Naive thymus-derived CD4-positive, alpha-beta T cell (primary cell): ENCODE results near the gene FHL2. TPM values are rescaled to one million over a fixed set of nuclear protein-coding genes. Genes with fewer than 3 reads are reported as not detected.

Experiments used
- ATAC-seq: fragments of 150-1000 bp; cut with Tn5 transposase; 2 replicates; pipeline ENCODE4 v1.10.0; 2021; ENCODE audit warnings: mild to moderate bottlenecking, moderate library complexity
- CTCF ChIA-PET: fragments of 350-600 bp; sonication (Branson Sonifier 250); formaldehyde crosslinking; loops from one replicate; lab custom pipeline; 2021; ENCODE audit warnings: antibody characterized with exemption; lab: Charles Lee
- POLR2A ChIA-PET: fragments of 350-600 bp; sonication (Branson Sonifier 250); formaldehyde crosslinking; loops from one replicate; lab custom pipeline; 2021; ENCODE audit warnings: antibody characterized with exemption, inconsistent platforms; lab: Charles Lee
- DNase-seq, 9 donors: peaks; one replicate each; pipeline versions ENCODE4 v3.0.0 to v3.0.0-alpha.2; 2020 to 2022; ENCODE audit warnings: mixed read lengths in 1 of 9
- H3K27ac ChIP-seq: one replicate; pipeline ENCODE4 v1.7.0; 2013; ENCODE audit warnings: mild to moderate bottlenecking, low read depth, low read length, moderate library complexity
- H3K27me3 ChIP-seq, 2 donors: one replicate each; pipeline ENCODE4 v1.7.0; 2013; ENCODE audit warnings: low read length in 2 of 2, mild to moderate bottlenecking in 2 of 2, moderate library complexity in 2 of 2; ENCODE audit not compliant: control insufficient read depth in 2 of 2, insufficient read depth in 2 of 2
- H3K36me3 ChIP-seq, 3 experiments: 1 replicate in 2 of 3; 2 replicates in 1 of 3; pipeline ENCODE4 v1.7.0; 2013; ENCODE audit warnings: low read length in 3 of 3, mild to moderate bottlenecking in 3 of 3, moderate library complexity in 1 of 3; ENCODE audit not compliant: insufficient read depth in 3 of 3, control insufficient read depth in 2 of 3
- H3K4me1 ChIP-seq, 2 donors: one replicate each; pipeline ENCODE4 v1.7.0; 2013; ENCODE audit warnings: low read length in 2 of 2, mild to moderate bottlenecking in 2 of 2, moderate library complexity in 1 of 2; ENCODE audit not compliant: control insufficient read depth in 2 of 2, insufficient read depth in 2 of 2
- H3K4me3 ChIP-seq: 2 replicates; pipeline ENCODE4 v1.7.0; 2013; ENCODE audit warnings: mild to moderate bottlenecking, low read length
- H3K9me3 ChIP-seq, 3 experiments: 1 replicate in 2 of 3; 2 replicates in 1 of 3; pipeline ENCODE4 v1.7.0; 2013; ENCODE audit warnings: low read length in 3 of 3; ENCODE audit not compliant: control insufficient read depth in 2 of 3
- H3K27ac Mint-ChIP-seq, 9 donors: one replicate each; pipeline ENCODE4 v1.8.0; 2020 to 2022; ENCODE audit warnings: mixed read lengths in 9 of 9, mild to moderate bottlenecking in 8 of 9, moderate library complexity in 5 of 9, inconsistent platforms in 2 of 9
- H3K27me3 Mint-ChIP-seq, 5 donors: one replicate each; pipeline ENCODE4 v1.8.0; 2021 to 2022; ENCODE audit warnings: mixed read lengths in 5 of 5, mild to moderate bottlenecking in 1 of 5
- H3K36me3 Mint-ChIP-seq, 5 donors: one replicate each; pipeline ENCODE4 v1.8.0; 2020 to 2022; ENCODE audit warnings: mixed read lengths in 5 of 5, mild to moderate bottlenecking in 3 of 5, inconsistent platforms in 1 of 5
- H3K4me1 Mint-ChIP-seq, 7 donors: one replicate each; pipeline ENCODE4 v1.8.0; 2020 to 2022; ENCODE audit warnings: mixed read lengths in 7 of 7, mild to moderate bottlenecking in 3 of 7, inconsistent platforms in 1 of 7
- H3K4me3 Mint-ChIP-seq, 10 donors: one replicate each; pipeline ENCODE4 v1.8.0; 2020 to 2022; ENCODE audit warnings: mild to moderate bottlenecking in 10 of 10, mixed read lengths in 10 of 10, moderate library complexity in 6 of 10, inconsistent platforms in 2 of 10
- H3K9me3 Mint-ChIP-seq, 11 donors: one replicate each; pipeline ENCODE4 v1.8.0; 2020 to 2022; ENCODE audit warnings: mixed read lengths in 11 of 11, mild to moderate bottlenecking in 4 of 11, inconsistent platforms in 1 of 11, moderate library complexity in 1 of 11
- intact Hi-C, 2 donors: fragments of 100-400 bp; cut with micrococcal nuclease; formaldehyde crosslinking; loops; one replicate each; pipeline ENCODE4 v1.15.1; 2023
- polyA plus RNA-seq, 2 donors: library from polyadenylated mRNA; unstranded; fragments of 300-500 nt; fragmentation: Illumina TruSeq; gene quantifications; one replicate each; pipeline ENCODE4 v1.2.3, GENCODE V29; 2021
- total RNA-seq, 6 experiments: library from RNA in 5 of 6; stranded (reverse) in 5 of 6; gene quantifications; 1 replicate in 5 of 6; 2 replicates in 1 of 6; pipeline ENCODE4 v1.2.3 and lab custom pipeline; 2021 to 2026

The FHL2 gene
- total and polyA plus RNA-seq, 7 experiments from 2014 or later, result 0.19 to 3.6 (median 0.67) TPM; not detected in 1

DNA sequence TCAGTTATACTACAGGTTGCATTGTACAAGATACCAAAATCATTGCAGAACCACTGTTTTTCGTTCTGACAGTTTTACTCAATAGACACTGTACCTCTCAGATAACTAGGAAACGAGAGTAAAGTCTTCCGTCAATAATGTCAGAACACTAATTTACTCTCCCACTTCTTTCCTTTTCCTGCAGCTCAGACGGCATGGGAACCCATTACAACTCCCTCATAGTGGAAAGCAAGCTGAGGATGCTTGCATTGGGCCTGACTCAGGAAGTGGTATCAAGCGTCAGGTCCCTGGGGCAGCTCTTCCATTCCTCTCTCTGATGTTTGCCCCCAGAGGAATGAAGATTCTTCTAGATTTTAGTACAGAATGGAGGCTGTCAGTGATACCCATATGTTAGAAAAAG, 23.9 kb upstream of the FHL2 start:
- intact Hi-C loops, result no loop called here
- no peak overlapping the region for H3K4me3 Mint-ChIP-seq
- no peak for DNase-seq
- peaks cover 17 to 22% (median 21%) of the 10 kb centered on the region in 7 donors for H3K4me1 Mint-ChIP-seq
- ChIA-PET POLR2A (no interaction called here), CTCF (no interaction called here)
- no peak overlapping the region for H3K27ac Mint-ChIP-seq
- peaks cover 0 to 9% (median 0%) of the 10 kb centered on the region in 3 experiments for H3K9me3 ChIP-seq
- ATAC-seq, result no peak
- H3K27me3 ChIP-seq, result no peaks in the 10 kb centered on the region
- no peaks in the 10 kb centered on the region for H3K36me3 ChIP-seq
- H3K4me1 ChIP-seq, result peaks cover 7 to 19% of the 10 kb centered on the region in 2 donors
- H3K4me3 ChIP-seq, result no peak overlapping the region
- no peak overlapping the region for H3K27ac ChIP-seq
- H3K9me3 Mint-ChIP-seq, result peaks cover 0 to 30% (median 11%) of the 10 kb centered on the region in 11 donors
- peaks cover 0 to 9% (median 4%) of the 10 kb centered on the region in 5 donors for H3K36me3 Mint-ChIP-seq
- peaks cover 2 to 31% (median 9%) of the 10 kb centered on the region in 5 donors for H3K27me3 Mint-ChIP-seq

DNA sequence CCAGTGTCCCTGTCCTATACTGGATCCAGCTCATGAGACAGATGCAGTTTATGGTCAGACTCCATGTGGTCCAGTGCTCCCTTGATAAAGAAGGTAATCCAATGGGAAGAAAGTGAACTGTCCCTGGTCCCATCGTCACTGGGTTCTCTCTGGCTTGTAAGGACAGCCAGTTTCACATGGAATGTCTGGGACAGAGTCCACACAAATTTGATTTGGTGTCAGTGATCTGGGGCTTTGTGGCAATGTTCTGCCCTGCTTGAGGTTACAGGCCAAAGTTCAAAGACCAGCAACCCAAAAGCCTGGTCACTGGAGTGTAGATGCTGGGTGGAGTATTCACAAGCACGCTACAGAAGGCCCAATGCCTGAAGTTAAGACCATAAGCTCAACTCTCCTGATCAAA, 22.2 kb upstream of the FHL2 start:
- peaks cover 8 to 34% (median 18%) of the 10 kb centered on the region in 5 donors for H3K27me3 Mint-ChIP-seq

DNA sequence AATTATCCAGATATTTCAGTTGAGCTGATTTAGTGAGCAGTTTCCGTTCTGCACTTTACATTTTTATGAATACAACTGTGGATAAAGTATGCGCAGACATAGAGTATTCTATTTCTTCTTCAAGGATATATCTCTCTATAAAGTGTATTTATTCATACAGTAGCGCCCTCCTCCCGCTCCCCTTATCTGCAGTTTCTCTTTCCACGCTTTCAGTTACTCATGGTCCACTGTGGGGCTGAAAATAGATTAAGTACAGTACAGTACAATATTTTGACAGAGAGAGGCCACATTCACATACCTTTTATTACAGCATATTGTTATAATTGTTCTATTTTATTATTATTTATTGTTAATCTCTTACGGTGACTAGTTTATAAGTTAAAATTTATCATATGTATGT, 19.7 kb upstream of the FHL2 start:
- no peaks in the 10 kb centered on the region for H3K36me3 ChIP-seq
- peaks cover 0 to 30% (median 10%) of the 10 kb centered on the region in 11 donors for H3K9me3 Mint-ChIP-seq
- no peak overlapping the region for H3K27ac ChIP-seq
- H3K4me1 ChIP-seq, result no peaks in the 10 kb centered on the region
- ChIA-PET CTCF (no interaction called here), POLR2A (no interaction called here)
- peaks cover 0 to 9% (median 0%) of the 10 kb centered on the region in 3 experiments for H3K9me3 ChIP-seq
- peaks cover 18 to 33% (median 21%) of the 10 kb centered on the region in 5 donors for H3K27me3 Mint-ChIP-seq
- intact Hi-C loops, result no loop called here
- peaks cover 1 to 12% (median 4%) of the 10 kb centered on the region in 5 donors for H3K36me3 Mint-ChIP-seq
- no peaks in the 10 kb centered on the region for H3K27me3 ChIP-seq
- H3K4me1 Mint-ChIP-seq, result peaks cover 0 to 11% (median 5%) of the 10 kb centered on the region in 7 donors
- no peak overlapping the region for H3K27ac Mint-ChIP-seq
- no peak overlapping the region for H3K4me3 Mint-ChIP-seq
- DNase-seq, result no peak
- ATAC-seq, result no peak
- no peak overlapping the region for H3K4me3 ChIP-seq

More for the DNA sequence above, 22.2 kb upstream of the FHL2 start:
- Histone ChIP-seq H3K4me1 (peaks cover 0 to 2% of the 10 kb centered on the region in 2 donors), H3K27ac (no peak overlapping the region), H3K4me3 (no peak overlapping the region), H3K36me3 (no peaks in the 10 kb centered on the region), H3K27me3 (no peaks in the 10 kb centered on the region), H3K9me3 (peaks cover 0 to 9% (median 0%) of the 10 kb centered on the region in 3 experiments)
- no peak for DNase-seq
- no peak for ATAC-seq
- Mint-ChIP-seq H3K4me1 (peaks cover 5 to 14% (median 9%) of the 10 kb centered on the region in 7 donors), H3K4me3 (no peak overlapping the region), H3K36me3 (peaks cover 0 to 9% (median 4%) of the 10 kb centered on the region in 5 donors), H3K27ac (no peak overlapping the region), H3K9me3 (peaks cover 0 to 30% (median 11%) of the 10 kb centered on the region in 11 donors)
- intact Hi-C loops, result no loop called here
- ChIA-PET POLR2A (no interaction called here), CTCF (no interaction called here)

DNA sequence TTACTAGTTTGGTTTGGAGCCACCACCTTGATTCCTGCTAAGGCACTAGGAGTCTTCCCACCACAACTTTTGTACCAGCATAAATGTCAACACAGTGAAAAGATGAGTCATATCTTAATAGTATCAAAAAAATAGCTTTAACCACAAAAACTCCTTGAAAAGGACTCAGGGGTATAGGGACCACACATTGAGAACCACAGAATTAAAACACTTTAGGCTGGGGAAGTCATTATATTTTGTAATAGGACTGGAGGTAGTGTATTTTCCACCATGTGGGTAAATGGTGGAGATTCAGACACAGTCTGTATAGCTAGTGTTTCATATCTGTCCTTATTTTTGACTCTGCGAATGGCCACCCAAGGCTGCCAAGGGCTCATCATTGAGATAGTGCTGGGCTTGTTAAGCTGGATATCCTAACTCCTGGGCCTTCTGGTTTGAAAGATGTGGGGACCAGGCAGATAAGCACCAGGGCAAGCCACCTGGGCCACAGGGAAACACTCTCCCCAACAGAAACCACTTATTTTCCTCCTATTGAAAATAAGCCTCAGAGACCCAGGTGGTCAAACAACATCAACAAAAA, 19.1 kb upstream of the FHL2 start:
- Histone ChIP-seq H3K27ac (no peak overlapping the region), H3K36me3 (no peaks in the 10 kb centered on the region), H3K4me1 (no peaks in the 10 kb centered on the region), H3K9me3 (peaks cover 0 to 9% (median 0%) of the 10 kb centered on the region in 3 experiments), H3K27me3 (no peaks in the 10 kb centered on the region), H3K4me3 (no peak overlapping the region)
- Mint-ChIP-seq H3K27ac (no peak overlapping the region), H3K4me1 (peaks cover 0 to 15% (median 8%) of the 10 kb centered on the region in 7 donors), H3K4me3 (no peak overlapping the region), H3K9me3 (peaks cover 0 to 30% (median 10%) of the 10 kb centered on the region in 11 donors), H3K27me3 (peaks cover 14 to 34% (median 21%) of the 10 kb centered on the region in 5 donors), H3K36me3 (peaks cover 1 to 10% (median 4%) of the 10 kb centered on the region in 5 donors)
- DNase-seq (no peak), ATAC-seq (no peak)
- ChIA-PET POLR2A (no interaction called here), CTCF (no interaction called here)
- intact Hi-C loops, result no loop called here

DNA sequence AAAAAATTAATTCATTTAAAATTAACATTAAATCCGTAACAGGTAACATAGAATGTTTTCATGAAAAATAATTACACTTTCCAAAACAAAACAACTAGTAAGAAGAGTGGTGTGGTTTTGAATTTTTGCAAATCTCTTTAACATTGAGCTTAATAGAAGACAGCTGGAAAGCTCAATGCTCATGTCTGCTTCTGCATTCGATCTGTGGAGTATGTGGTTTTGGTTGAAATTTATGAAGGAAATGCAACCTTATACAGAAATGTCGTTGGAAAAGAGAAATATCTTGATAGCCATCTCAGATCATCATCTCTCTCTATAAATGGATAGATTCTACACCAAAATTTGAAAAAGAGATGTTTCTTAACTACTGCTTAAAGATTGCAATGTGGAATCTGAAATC, 17.3 kb upstream of the FHL2 start:
- ChIA-PET CTCF (no interaction called here), POLR2A (interaction anchor here (0.7 kb wide), 1 partner anchor 76 kb away, joined by 3 read pairs; no protein-coding TSS in a partner anchor)
- peaks cover 0 to 9% (median 0%) of the 10 kb centered on the region in 3 experiments for H3K9me3 ChIP-seq
- no peak overlapping the region for H3K4me3 Mint-ChIP-seq
- no peak for ATAC-seq
- no peaks in the 10 kb centered on the region for H3K36me3 ChIP-seq
- H3K27me3 ChIP-seq, result no peaks in the 10 kb centered on the region
- no peak overlapping the region for H3K27ac Mint-ChIP-seq
- DNase-seq, result no peak
- no peak overlapping the region for H3K27ac ChIP-seq
- H3K4me1 Mint-ChIP-seq, result peaks cover 0 to 24% (median 17%) of the 10 kb centered on the region in 7 donors
- peaks cover 1 to 10% (median 4%) of the 10 kb centered on the region in 5 donors for H3K36me3 Mint-ChIP-seq
- H3K27me3 Mint-ChIP-seq, result peaks cover 19 to 44% (median 28%) of the 10 kb centered on the region in 5 donors
- H3K9me3 Mint-ChIP-seq, result peaks cover 0 to 25% (median 8%) of the 10 kb centered on the region in 11 donors
- intact Hi-C loops, result no loop called here
- no peak overlapping the region for H3K4me3 ChIP-seq
- H3K4me1 ChIP-seq, result no peaks in the 10 kb centered on the region

DNA sequence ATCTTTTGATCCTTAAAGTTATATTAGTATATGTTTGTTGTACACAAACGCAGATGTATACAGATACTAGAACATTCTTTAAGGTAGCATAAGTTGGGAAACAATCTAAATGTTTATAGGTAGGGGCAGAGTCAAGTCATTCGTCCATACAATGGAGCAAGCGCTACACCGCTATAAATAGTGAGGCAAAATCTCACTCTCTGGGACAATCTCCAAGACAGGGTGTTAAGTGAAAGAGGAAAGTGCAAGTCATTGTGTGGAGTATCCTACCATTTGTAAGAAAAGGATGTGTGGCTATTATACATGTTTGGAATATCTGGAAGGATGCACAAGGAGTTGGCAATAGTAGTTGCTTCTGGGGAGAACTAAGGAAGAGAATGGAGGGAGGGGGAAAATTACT, 16.2 kb upstream of the FHL2 start:
- H3K27ac Mint-ChIP-seq, result no peak overlapping the region
- H3K9me3 ChIP-seq, result peaks cover 0 to 6% (median 0%) of the 10 kb centered on the region in 3 experiments
- H3K36me3 Mint-ChIP-seq, result peaks cover 0 to 4% (median 1%) of the 10 kb centered on the region in 5 donors
- no peaks in the 10 kb centered on the region for H3K4me1 ChIP-seq
- no peak overlapping the region for H3K4me3 Mint-ChIP-seq
- H3K9me3 Mint-ChIP-seq, result peaks cover 0 to 18% (median 4%) of the 10 kb centered on the region in 11 donors
- ATAC-seq (no peak), DNase-seq (no peak)
- ChIA-PET CTCF (no interaction called here), POLR2A (no interaction called here)
- H3K4me3 ChIP-seq, result no peak overlapping the region
- intact Hi-C loops, result no loop called here
- H3K27me3 ChIP-seq, result no peaks in the 10 kb centered on the region
- H3K27me3 Mint-ChIP-seq, result peaks cover 19 to 44% (median 28%) of the 10 kb centered on the region in 5 donors
- no peak overlapping the region for H3K27ac ChIP-seq
- H3K36me3 ChIP-seq, result no peaks in the 10 kb centered on the region
- H3K4me1 Mint-ChIP-seq, result peaks cover 0 to 24% (median 17%) of the 10 kb centered on the region in 7 donors
